GM19467 (cell line): ENCODE measurements around the gene PRR5.
"Not testable (repeated sequence)": the region's sequence is repeated elsewhere in the genome, so short reads cannot be mapped to it uniquely, and the experiment has no call there.

Experiments
- ATAC-seq: cut with Tn5 transposase; IDR thresholded peaks from one replicate; pipeline ENCODE4 v1.9.1; 2021; ENCODE audit warnings: mild to moderate bottlenecking, moderate library complexity; ENCODE audit not compliant: unreplicated experiment

Gene PRR5

GRCh38 chr22:44732661-44733060, 30.7 kb downstream of the PRR5 start:
- ATAC-seq, result no peak

- ATAC-seq, result no peak
Measured at GRCh38 chr22:44733426-44734106, 31.6 kb downstream of the PRR5 start.

GRCh38 chr22:44734278-44734677, 32.3 kb downstream of the PRR5 start:
- no peak for ATAC-seq

DNA sequence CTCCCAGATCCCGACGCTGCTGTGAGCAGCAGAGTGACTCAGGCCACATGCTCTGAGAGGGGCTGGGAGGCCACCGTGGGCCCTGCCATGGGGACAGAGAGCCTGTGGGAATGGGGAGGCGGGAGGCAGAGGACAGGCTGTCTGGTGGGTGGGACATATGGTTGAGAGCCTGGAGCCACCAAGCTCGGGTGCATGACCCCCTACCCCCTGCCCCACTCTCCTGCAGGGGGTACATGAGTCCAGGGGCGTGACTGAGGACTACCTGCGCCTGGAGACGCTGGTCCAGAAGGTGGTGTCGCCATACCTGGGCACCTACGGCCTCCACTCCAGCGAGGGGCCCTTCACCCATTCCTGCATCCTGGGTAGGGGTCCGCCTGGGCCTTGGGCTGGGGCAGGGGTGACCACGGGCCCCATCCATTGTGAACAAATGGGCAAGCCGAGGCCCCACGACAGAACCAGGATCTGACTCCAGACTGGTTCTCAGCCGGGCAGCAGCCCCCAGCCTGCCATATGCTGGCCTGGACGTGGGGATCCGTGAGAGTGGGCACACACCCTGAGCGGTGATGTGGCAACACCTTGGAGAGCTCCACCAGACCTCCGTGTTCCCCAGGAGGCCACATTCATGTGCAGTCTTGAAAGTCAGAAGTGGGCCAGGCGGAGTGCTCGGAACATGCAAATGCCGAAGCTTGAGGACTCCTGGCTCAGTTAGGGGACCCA, 33.0 kb downstream of the PRR5 start:
- no peak for ATAC-seq

DNA sequence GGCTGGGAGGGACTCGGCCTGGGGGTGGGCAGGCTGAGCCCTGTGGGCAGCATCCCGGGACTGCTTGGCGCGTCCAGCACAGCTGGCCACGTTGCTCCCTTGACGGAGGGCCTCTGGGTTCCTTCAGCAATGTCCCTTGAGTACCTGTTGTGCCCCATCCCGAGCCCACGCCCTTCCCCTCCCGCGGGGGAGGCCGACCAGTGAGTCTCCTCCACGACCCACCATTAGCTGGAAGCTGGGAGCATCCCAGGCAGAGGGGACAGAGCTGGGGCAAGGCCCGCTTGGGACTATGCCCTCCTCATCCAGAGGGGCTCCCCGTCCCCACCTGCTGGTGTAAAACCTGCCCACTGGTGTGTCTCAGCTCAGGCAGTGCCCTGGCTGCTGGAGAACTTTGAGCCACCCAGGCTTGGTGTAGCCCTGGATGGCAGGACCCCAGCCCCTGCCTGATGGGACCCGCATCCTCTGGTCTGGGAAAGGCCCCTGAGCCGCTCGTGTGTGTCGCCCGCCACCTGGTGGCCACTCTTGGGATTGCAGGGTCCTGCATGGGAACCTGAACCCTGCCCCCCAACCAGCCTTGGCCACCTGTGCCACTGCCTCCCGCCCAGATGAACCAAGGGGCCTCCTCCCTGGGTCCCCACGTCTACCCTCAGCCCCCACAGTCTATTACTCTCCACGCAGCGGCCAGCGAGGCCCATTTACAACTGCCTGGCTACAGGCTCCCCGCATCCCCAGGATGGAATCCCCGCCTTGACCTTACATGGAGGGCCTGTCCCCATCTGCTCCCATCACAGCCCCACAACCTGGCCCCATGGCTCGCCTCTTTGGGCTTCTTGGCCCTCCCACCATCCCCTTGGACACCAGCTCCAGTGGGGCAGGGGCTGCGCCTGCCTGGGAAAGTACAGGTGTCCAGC, 33.8 kb downstream of the PRR5 start:
- no peak for ATAC-seq

- no peak for ATAC-seq
Measured at GRCh38 chr22:44736581-44737405, 34.8 kb downstream of the PRR5 start.

GRCh38 chr22:44737406-44738346, 35.7 kb downstream of the PRR5 start:
- no peak for ATAC-seq

GRCh38 chr22:44738347-44738715, 36.3 kb downstream of the PRR5 start:
- ATAC-seq, result no peak

DNA sequence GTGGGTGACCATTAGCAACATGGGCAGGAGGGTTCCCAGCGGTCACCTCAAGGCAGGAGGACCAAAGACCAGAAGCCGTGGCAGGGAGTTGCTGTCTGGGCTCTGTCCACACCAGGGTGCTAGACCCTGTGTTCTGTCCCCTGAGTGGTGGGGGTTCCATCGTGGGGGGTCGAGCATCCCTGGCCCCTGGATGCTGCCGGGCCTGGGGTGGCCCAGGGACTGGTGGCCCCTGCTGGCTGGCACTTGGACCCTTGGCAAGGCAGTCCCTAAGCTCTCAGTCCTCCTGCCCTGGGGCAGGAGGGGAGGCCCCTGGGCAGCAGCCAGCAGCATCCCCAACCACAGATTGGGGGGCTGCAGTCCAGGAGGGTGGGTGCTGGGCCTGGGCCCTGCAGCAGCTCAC, 37.0 kb downstream of the PRR5 start:
- no peak for ATAC-seq

DNA sequence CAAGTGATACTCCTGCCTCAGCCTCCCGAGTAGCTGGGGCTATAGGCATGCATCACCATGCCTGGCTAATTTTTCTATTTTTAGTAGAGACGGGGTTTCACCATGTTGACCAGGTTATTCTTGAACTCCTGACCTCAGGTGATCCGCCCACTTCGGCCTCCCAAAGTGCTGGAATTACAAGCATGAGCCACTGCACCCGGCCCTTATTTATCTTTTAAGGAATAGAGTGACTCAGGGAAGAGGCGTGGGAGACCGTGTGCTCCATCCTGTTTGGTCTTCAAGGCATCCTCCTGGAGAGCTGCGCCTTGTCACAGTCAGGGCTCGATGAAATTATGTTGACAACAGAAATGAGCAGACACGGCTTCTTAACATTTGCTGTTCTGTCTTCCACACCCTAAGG, 37.7 kb downstream of the PRR5 start:
- not testable (repeated sequence) for ATAC-seq

DNA sequence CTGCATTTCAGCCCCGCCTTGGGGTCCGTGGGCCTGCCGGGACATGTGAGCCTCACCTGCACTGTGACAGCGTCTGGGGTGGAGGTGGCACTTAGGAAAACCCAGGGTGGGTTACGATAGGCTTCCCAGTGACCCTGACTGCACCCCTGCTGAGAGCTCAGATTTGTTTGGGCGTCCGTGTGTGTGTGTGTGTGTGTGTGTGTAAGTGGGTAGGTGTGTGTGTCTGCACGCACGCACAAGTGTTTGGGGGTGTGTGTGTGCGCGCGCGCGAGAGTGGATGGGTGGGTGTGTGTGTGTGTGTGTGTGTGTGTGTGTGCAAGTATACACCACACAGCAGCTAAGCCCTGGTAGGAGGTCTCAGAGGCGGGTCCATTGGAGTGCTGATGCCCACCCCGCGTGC, 38.3 kb downstream of the PRR5 start:
- ATAC-seq, result no peak

- no peak for ATAC-seq
Measured at GRCh38 chr22:44741929-44742328, 39.9 kb downstream of the PRR5 start.

DNA sequence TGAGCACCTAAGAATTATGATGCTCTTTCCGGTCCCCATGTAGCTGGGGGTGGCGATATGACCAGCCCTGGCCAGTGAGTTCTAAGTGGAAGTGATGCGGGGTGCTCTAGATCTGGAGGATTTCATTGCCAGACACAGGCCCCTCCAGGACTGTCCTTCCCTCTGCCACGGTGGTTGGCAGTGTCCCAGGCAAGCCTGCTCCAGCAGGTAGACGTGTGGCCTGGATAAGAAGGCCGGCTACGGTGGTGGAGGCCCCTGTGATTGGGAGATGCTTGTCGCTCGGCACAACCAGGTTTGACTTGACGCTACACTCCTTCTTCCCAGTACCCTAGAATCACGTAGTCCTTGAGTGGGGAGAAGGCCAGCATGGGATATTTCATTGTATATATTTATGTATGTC, 41.2 kb downstream of the PRR5 start:
- ATAC-seq, result no peak

DNA sequence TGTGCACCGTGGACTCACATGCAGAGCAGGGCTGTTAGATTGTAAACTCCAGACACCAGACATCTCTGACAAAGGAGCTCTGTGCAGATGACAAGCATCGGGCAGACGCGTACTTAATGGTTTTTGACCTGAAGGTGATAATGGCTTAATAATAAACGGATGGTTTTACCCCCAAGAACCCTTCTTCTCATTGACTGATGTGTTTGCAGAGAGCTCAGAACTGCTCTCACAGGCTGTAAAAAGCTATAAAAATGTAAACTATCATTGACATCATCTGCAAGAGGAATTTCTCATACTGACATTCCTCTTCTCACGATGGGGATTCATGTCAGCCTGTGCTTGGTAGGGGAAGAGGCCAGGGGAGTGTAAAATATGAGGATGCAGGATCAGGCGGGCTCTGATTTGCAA, 41.8 kb downstream of the PRR5 start:
- ATAC-seq, result no peak

DNA sequence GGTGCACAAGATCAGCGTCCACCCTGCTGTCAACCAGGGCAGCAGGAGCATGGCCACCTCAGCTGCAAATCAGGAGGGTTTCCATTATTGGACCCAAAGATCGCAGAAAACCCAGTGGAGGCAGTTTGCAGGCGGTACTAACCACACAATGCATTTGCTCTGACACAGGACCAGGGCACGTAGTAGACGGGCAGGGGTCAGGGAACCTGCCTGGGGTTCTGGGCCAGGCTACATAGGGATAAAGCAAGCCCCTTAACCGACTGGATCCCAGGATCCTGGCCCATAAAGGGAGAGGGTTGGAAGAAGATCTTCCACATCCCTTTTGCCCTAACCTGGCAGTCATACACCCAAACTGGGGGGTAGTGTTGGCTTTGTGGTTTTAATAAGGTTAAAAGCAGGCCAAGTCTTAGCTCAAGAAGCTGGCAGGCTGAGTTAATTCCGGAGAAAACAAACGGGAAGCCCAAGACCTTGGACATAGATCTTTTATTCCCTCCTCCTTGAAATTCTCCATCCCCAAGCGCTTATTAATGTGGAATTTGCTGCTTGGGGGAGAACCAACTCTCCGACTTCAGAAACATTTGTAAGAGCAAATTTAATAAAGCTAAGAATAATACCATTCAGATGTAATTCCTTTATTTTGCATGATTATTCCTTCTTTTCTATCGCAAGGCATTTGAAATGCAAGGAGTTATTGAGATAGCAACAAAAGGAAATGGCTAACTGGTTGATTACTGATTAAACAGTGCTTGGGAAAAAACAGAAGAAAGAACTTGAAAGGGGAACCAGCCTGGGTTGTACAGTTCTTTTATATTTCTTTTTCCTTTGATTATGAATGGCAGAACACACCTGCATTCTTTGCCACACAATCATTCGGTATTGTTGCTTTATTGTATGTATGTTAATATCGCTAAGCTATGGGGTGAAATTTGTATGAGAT, 44.1 kb downstream of the PRR5 start:
- no peak for ATAC-seq

DNA sequence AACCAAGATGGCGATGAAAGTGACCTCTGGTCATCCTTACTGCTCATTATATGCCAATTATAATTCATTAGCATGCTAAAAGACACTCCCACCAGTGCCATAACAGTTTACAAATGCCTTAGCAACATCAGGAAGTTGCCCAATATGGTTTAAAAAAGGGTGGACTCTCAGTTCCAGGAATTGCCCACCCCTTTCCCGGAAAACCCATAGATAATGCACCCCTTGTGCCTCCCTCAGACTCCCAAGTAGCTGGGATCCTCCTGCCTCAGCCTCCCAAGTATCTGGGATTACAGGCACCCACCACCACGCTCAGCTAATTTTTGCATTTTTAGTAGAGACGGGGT, 45.8 kb downstream of the PRR5 start:
- ATAC-seq, result not testable (repeated sequence)

DNA sequence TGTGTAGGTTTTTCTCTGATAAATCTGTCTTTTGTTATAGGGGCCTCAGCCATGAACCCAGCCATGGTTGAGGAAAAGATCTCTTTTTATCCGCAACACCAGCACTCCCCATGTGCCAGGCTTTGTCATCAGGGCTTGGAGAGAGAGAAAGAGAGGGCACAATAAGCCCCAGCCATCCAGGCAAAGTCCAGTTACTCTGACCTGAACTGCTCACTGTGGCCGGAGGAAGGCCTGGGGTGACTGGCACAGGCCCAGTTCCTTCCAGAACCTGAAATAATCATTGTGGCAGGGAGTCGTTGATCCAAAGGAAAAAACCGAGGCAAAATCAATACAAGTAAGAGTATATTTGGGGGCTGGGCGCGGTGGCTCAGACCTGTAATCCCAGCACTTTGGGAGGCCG, 46.5 kb downstream of the PRR5 start:
- no peak for ATAC-seq

GRCh38 chr22:44750481-44750880, 48.5 kb downstream of the PRR5 start:
- ATAC-seq, result no peak
